Stimulated activated CD4-positive, alpha-beta T cell treated with anti-CD3 and anti-CD28 coated beads, Interleukin-12 subunit alpha, Interleukin-12 subunit beta, amount 100 ng/mL, for 48 hours (primary cell): ENCODE measurements around the gene GTPBP10.

Experiments used
- DNase-seq, 3 donors: peaks; one replicate each; pipeline ENCODE4 v3.0.0-alpha.2; 2020; ENCODE audit warnings: low read depth in 2 of 3, low spot score in 1 of 3

Gene GTPBP10

GRCh38 chr7:90430614-90431460 is 84.3 kb downstream of the GTPBP10 start:
- no peak for DNase-seq

- DNase-seq, result no peak
Observed at GRCh38 chr7:90432752-90433151, 86.2 kb downstream of the GTPBP10 start.

- no peak for DNase-seq
Observed at GRCh38 chr7:90433221-90433620, 86.7 kb downstream of the GTPBP10 start.
